ENCODE data around the gene ORC4.

The ORC4 gene

DNA sequence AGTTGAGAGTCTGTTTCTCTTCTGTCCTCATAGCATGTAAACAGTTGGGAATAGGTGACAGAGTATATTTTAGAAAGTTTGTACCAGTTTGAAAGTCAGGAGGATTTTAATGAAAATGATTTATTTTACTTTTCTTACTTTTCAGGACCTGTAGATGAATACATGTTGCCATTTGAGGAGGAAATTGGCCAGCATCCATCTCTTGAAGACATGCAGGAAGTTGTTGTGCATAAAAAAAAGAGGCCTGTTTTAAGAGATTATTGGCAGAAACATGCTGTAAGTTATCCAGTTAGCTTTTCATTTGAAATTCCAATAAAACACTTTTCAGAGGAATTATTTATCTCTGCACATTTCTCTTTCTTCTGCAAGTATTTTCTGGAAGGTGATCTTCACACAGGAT, 94.7 kb downstream of the ORC4 start:
- ChIA-PET CTCF (no interaction called here), POLR2A (no interaction called here)
- TF ChIP-seq CTBP1 (IDR thresholded peaks at IDR 0.05; ENCODE audit: borderline replicate concordance) (no peak), SUZ12 (IDR thresholded peaks at IDR 0.05) (no peak), ARNT (IDR thresholded peaks at IDR 0.05) (no peak), FOXM1 (IDR thresholded peaks at IDR 0.05; ENCODE audit: borderline replicate concordance) (no peak), NFRKB (IDR thresholded peaks at IDR 0.05) (no peak), LEF1 (IDR thresholded peaks at IDR 0.05; ENCODE audit: borderline replicate concordance) (no peak), FOXK2 (IDR thresholded peaks at IDR 0.05) (no peak), TARDBP (IDR thresholded peaks at IDR 0.05) (no peak), L3MBTL2 (conservative IDR thresholded peaks at IDR 0.05) (no peak), SP1 (IDR thresholded peaks at IDR 0.05) (no peak), ELF4 (IDR thresholded peaks at IDR 0.05) (no peak), HDGF (IDR thresholded peaks at IDR 0.05; ENCODE audit: borderline replicate concordance) (no peak), FOXA1 (IDR thresholded peaks at IDR 0.05) (no peak), BHLHE40 (IDR thresholded peaks at IDR 0.05; ENCODE audit: borderline replicate concordance) (no peak), ZNF384 (IDR thresholded peaks at IDR 0.05) (no peak)
- TF ChIP-seq, protein P1, sequence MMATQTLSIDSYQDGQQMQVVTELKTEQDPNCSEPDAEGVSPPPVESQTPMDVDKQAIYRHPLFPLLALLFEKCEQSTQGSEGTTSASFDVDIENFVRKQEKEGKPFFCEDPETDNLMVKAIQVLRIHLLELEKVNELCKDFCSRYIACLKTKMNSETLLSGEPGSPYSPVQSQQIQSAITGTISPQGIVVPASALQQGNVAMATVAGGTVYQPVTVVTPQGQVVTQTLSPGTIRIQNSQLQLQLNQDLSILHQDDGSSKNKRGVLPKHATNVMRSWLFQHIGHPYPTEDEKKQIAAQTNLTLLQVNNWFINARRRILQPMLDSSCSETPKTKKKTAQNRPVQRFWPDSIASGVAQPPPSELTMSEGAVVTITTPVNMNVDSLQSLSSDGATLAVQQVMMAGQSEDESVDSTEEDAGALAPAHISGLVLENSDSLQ (IDR thresholded peaks at IDR 0.05), result no peak
- no peak for DNase-seq (ENCODE audit: extremely low spot score)

GRCh38 chr2:147924647-147925046, 95.9 kb downstream of the ORC4 start:
- ChIA-PET CTCF (no interaction called here), POLR2A (no interaction called here)
- TF ChIP-seq L3MBTL2 (conservative IDR thresholded peaks at IDR 0.05), result no peak
- TF ChIP-seq CTBP1 (IDR thresholded peaks at IDR 0.05; ENCODE audit: borderline replicate concordance), result no peak
- TF ChIP-seq ELF4 (IDR thresholded peaks at IDR 0.05), result no peak
- no peak for TF ChIP-seq SUZ12 (IDR thresholded peaks at IDR 0.05)
- no peak for TF ChIP-seq FOXA1 (IDR thresholded peaks at IDR 0.05)
- TF ChIP-seq SP1 (IDR thresholded peaks at IDR 0.05), result no peak
- no peak for TF ChIP-seq ARNT (IDR thresholded peaks at IDR 0.05)
- TF ChIP-seq FOXM1 (IDR thresholded peaks at IDR 0.05; ENCODE audit: borderline replicate concordance), result no peak
- no peak for TF ChIP-seq FOXK2 (IDR thresholded peaks at IDR 0.05)
- no peak for TF ChIP-seq NFRKB (IDR thresholded peaks at IDR 0.05)
- no peak for TF ChIP-seq HDGF (IDR thresholded peaks at IDR 0.05; ENCODE audit: borderline replicate concordance)
- no peak for TF ChIP-seq ZNF384 (IDR thresholded peaks at IDR 0.05)
- no peak for TF ChIP-seq BHLHE40 (IDR thresholded peaks at IDR 0.05; ENCODE audit: borderline replicate concordance)
- no peak for TF ChIP-seq LEF1 (IDR thresholded peaks at IDR 0.05; ENCODE audit: borderline replicate concordance)
- TF ChIP-seq, protein P1 (IDR thresholded peaks at IDR 0.05), result no peak
- TF ChIP-seq TARDBP (IDR thresholded peaks at IDR 0.05), result no peak
- DNase-seq (ENCODE audit: extremely low spot score), result no peak

GRCh38 chr2:147923846-147924245, 96.7 kb downstream of the ORC4 start:
- DNase-seq (ENCODE audit: extremely low spot score), result no peak
- TF ChIP-seq SP1 (IDR thresholded peaks at IDR 0.05) (no peak), SUZ12 (IDR thresholded peaks at IDR 0.05) (no peak), FOXM1 (IDR thresholded peaks at IDR 0.05; ENCODE audit: borderline replicate concordance) (no peak), FOXK2 (IDR thresholded peaks at IDR 0.05) (no peak), ARNT (IDR thresholded peaks at IDR 0.05) (no peak), LEF1 (IDR thresholded peaks at IDR 0.05; ENCODE audit: borderline replicate concordance) (no peak), ZNF384 (IDR thresholded peaks at IDR 0.05) (no peak), L3MBTL2 (conservative IDR thresholded peaks at IDR 0.05) (no peak), NFRKB (IDR thresholded peaks at IDR 0.05) (no peak), CTBP1 (IDR thresholded peaks at IDR 0.05; ENCODE audit: borderline replicate concordance) (no peak), ELF4 (IDR thresholded peaks at IDR 0.05) (no peak), HDGF (IDR thresholded peaks at IDR 0.05; ENCODE audit: borderline replicate concordance) (no peak), FOXA1 (IDR thresholded peaks at IDR 0.05) (no peak), BHLHE40 (IDR thresholded peaks at IDR 0.05; ENCODE audit: borderline replicate concordance) (no peak), TARDBP (IDR thresholded peaks at IDR 0.05) (no peak)
- TF ChIP-seq, protein P1 (IDR thresholded peaks at IDR 0.05), result no peak
- POLR2A ChIA-PET, result no interaction called here
- CTCF ChIA-PET, result no interaction called here

DNA sequence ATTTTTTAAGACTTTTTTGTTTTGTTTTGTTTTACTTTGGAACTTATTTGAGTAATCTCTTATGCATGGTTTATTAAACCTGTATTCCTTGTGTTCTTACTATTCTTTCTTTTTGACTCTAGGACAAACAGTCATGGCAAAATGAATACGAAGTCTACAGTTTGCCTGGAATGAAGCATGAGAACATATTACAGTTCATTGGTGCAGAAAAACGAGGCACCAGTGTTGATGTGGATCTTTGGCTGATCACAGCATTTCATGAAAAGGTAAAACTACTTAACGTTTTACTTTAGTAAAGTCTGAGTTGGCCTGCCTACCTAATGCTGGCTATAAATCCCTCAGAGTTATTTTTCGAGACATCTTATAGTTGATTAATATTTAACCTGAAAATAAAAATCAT, 103.4 kb downstream of the ORC4 start:
- DNase-seq (ENCODE audit: extremely low spot score), result no peak
- ChIA-PET CTCF (no interaction called here), POLR2A (no interaction called here)
- TF ChIP-seq FOXK2 (IDR thresholded peaks at IDR 0.05) (no peak), ARNT (IDR thresholded peaks at IDR 0.05) (no peak), SUZ12 (IDR thresholded peaks at IDR 0.05) (no peak), NFRKB (IDR thresholded peaks at IDR 0.05) (no peak), FOXA1 (IDR thresholded peaks at IDR 0.05) (no peak), LEF1 (IDR thresholded peaks at IDR 0.05; ENCODE audit: borderline replicate concordance) (no peak), L3MBTL2 (conservative IDR thresholded peaks at IDR 0.05) (no peak), SP1 (IDR thresholded peaks at IDR 0.05) (no peak), ELF4 (IDR thresholded peaks at IDR 0.05) (no peak), TARDBP (IDR thresholded peaks at IDR 0.05) (no peak), CTBP1 (IDR thresholded peaks at IDR 0.05; ENCODE audit: borderline replicate concordance) (no peak), HDGF (IDR thresholded peaks at IDR 0.05; ENCODE audit: borderline replicate concordance) (no peak), BHLHE40 (IDR thresholded peaks at IDR 0.05; ENCODE audit: borderline replicate concordance) (no peak)
- TF ChIP-seq, protein P1 (IDR thresholded peaks at IDR 0.05), result no peak

- CTCF ChIA-PET, result no interaction called here
- POLR2A ChIA-PET, result no interaction called here
- no peak for DNase-seq (ENCODE audit: extremely low spot score)
- TF ChIP-seq ELF4 (IDR thresholded peaks at IDR 0.05) (no peak), ZNF384 (IDR thresholded peaks at IDR 0.05) (no peak), L3MBTL2 (conservative IDR thresholded peaks at IDR 0.05) (no peak), BHLHE40 (IDR thresholded peaks at IDR 0.05; ENCODE audit: borderline replicate concordance) (no peak), TARDBP (IDR thresholded peaks at IDR 0.05) (no peak), HDGF (IDR thresholded peaks at IDR 0.05; ENCODE audit: borderline replicate concordance) (no peak)
- TF ChIP-seq, protein P1 (IDR thresholded peaks at IDR 0.05), result no peak
These were observed 103.8 kb downstream of the ORC4 start for GRCh38 chr2:147916723-147917122.
